H1 (cell line): ENCODE measurements around the gene BCKDHB. TPM values are rescaled to one million over a fixed set of nuclear protein-coding genes. Genes with fewer than 3 reads are reported as not detected.

ENCODE experiments used
- CTCF ChIA-PET: fragments of 300-600 bp; sonication (Branson Sonifier 250); formaldehyde crosslinking; loops from one replicate; lab custom pipeline; 2021; ENCODE audit not compliant: partially characterized antibody; lab: Charles Lee
- POLR2A ChIA-PET: fragments of 300-600 bp; sonication (Branson Sonifier 250); formaldehyde crosslinking; loops from one replicate; lab custom pipeline; 2021; ENCODE audit warnings: inconsistent platforms; ENCODE audit not compliant: partially characterized antibody; lab: Charles Lee
- DNase-seq, 2 experiments: peaks; one replicate each; pipeline versions ENCODE4 v3.0.0 to v3.0.0-alpha.2; 2010 to 2022; ENCODE audit warnings: low spot score in 2 of 2, low read depth in 1 of 2, mixed read lengths in 1 of 2
- FAIRE-seq: peaks from 2 replicates; lab custom pipeline; 2011; peaks lifted over from hg19 to GRCh38; lab: Jason Lieb, UNC
- H2AFZ ChIP-seq: 2 replicates; pipeline ENCODE4 v1.8.1; 2012; ENCODE audit warnings: low read length, inconsistent platforms
- H2AK5ac ChIP-seq: 2 replicates; pipeline ENCODE4 v1.6.1; 2013; ENCODE audit warnings: low read depth, low read length
- H2BK120ac ChIP-seq: replicated peaks from 2 replicates; pipeline ENCODE3; 2013; ENCODE audit warnings: low read depth, low read length, inconsistent platforms
- H2BK12ac ChIP-seq: 2 replicates; pipeline ENCODE4 v1.6.1; 2013; ENCODE audit warnings: low read depth, low read length
- H2BK15ac ChIP-seq: 2 replicates; pipeline ENCODE4 v1.6.1; 2013; ENCODE audit warnings: low read length
- H2BK20ac ChIP-seq: 2 replicates; pipeline ENCODE4 v1.6.1; 2013; ENCODE audit warnings: low read length
- H2BK5ac ChIP-seq: 2 replicates; pipeline ENCODE4 v1.6.1; 2013; ENCODE audit warnings: low read depth, low read length
- H3K14ac ChIP-seq: 2 replicates; pipeline ENCODE4 v1.6.1; 2013; ENCODE audit warnings: inconsistent platforms; ENCODE audit not compliant: insufficient read length
- H3K18ac ChIP-seq: 2 replicates; pipeline ENCODE4 v1.6.1; 2013; ENCODE audit warnings: low read length; ENCODE audit errors: extremely low read depth
- H3K23ac ChIP-seq: 2 replicates; pipeline ENCODE4 v1.6.1; 2013; ENCODE audit warnings: inconsistent platforms; ENCODE audit not compliant: insufficient read length
- H3K23me2 ChIP-seq: 2 replicates; pipeline ENCODE4 v1.6.1; 2013; ENCODE audit warnings: low read depth, low read length
- H3K27ac ChIP-seq: 2 replicates; pipeline ENCODE4 v1.6.1; 2011; ENCODE audit warnings: low read depth, low read length, inconsistent platforms
- H3K27me3 ChIP-seq, 4 experiments: replicated peaks in 1 of 4; 1 replicate in 1 of 4; 2 replicates in 3 of 4; pipeline versions ENCODE4 v1.6.1 to v1.8.1; 2011 to 2013; ENCODE audit warnings: low read length in 3 of 4, mild to moderate bottlenecking in 3 of 4, inconsistent platforms in 2 of 4, mixed read lengths in 2 of 4, moderate library complexity in 1 of 4; ENCODE audit not compliant: control insufficient read depth in 3 of 4, insufficient read depth in 3 of 4; ENCODE audit errors: extremely low read depth in 1 of 4
- H3K36me3 ChIP-seq, 4 experiments: 2 replicates each; pipeline versions ENCODE4 v1.6.1 to v1.8.1; 2011 to 2013; ENCODE audit warnings: mild to moderate bottlenecking in 4 of 4, low read length in 3 of 4, moderate library complexity in 2 of 4, control low read depth in 1 of 4, inconsistent platforms in 1 of 4; ENCODE audit not compliant: insufficient read depth in 4 of 4, control insufficient read depth in 2 of 4
- H3K4ac ChIP-seq: replicated peaks from 2 replicates; pipeline ENCODE3; 2013; ENCODE audit warnings: low read length, low read depth, mixed read lengths, inconsistent platforms; ENCODE audit not compliant: insufficient read length
- H3K4me1 ChIP-seq, 4 experiments: replicated peaks in 1 of 4; 1 replicate in 1 of 4; 2 replicates in 3 of 4; pipeline versions ENCODE4 v1.6.1 to v1.8.1; 2011 to 2013; ENCODE audit warnings: low read length in 3 of 4, inconsistent platforms in 2 of 4, mixed read lengths in 1 of 4; ENCODE audit not compliant: insufficient read depth in 4 of 4, control insufficient read depth in 3 of 4
- H3K4me2 ChIP-seq, 2 experiments: 2 replicates each; pipeline versions ENCODE4 v1.6.1 to v1.8.1; 2011 to 2013; ENCODE audit warnings: low read depth in 2 of 2, low read length in 2 of 2, control low read depth in 1 of 2, inconsistent platforms in 1 of 2, mild to moderate bottlenecking in 1 of 2; ENCODE audit not compliant: insufficient read depth in 1 of 2
- H3K4me3 ChIP-seq, 4 experiments: fragments of 200-600, 300-600 bp in 1 of 4; sonication (generic), shearing (Covaris generic), sonication (Bioruptor Twin) in 1 of 4; 2 replicates each; pipeline versions ENCODE4 v1.5.1 to v1.8.1; 2011 to 2016; ENCODE audit warnings: low read length in 4 of 4, low read depth in 3 of 4, control low read depth in 2 of 4, inconsistent platforms in 2 of 4, mild to moderate bottlenecking in 2 of 4, mixed read lengths in 1 of 4, moderate library complexity in 1 of 4; ENCODE audit not compliant: insufficient read depth in 2 of 4; ENCODE audit errors: extremely low read depth in 1 of 4
- H3K56ac ChIP-seq: replicated peaks from 2 replicates; pipeline ENCODE3; 2013; ENCODE audit warnings: low read depth, mild to moderate bottlenecking, mixed read lengths, low read length, inconsistent platforms; ENCODE audit not compliant: insufficient read length
- H3K79me1 ChIP-seq: 2 replicates; pipeline ENCODE4 v1.6.1; 2013; ENCODE audit warnings: low read depth, low read length, control low read depth
- H3K79me2 ChIP-seq, 2 experiments: 2 replicates each; pipeline versions ENCODE4 v1.6.1 to v1.8.1; 2012 to 2013; ENCODE audit warnings: low read length in 2 of 2, mild to moderate bottlenecking in 2 of 2, inconsistent platforms in 1 of 2; ENCODE audit not compliant: insufficient read depth in 2 of 2, control insufficient read depth in 1 of 2
- H3K9ac ChIP-seq, 4 experiments: replicated peaks in 1 of 4; 1 replicate in 1 of 4; 2 replicates in 3 of 4; pipeline versions ENCODE4 v1.6.1 to v1.8.1; 2011 to 2013; ENCODE audit warnings: low read depth in 3 of 4, low read length in 3 of 4, control low read depth in 2 of 4, mild to moderate bottlenecking in 2 of 4, moderate library complexity in 2 of 4, inconsistent platforms in 1 of 4; ENCODE audit errors: extremely low read depth in 1 of 4
- H3K9me3 ChIP-seq, 2 experiments: 2 replicates each; pipeline versions ENCODE4 v1.6.1 to v1.8.1; 2012 to 2013; ENCODE audit warnings: mild to moderate bottlenecking in 2 of 2, moderate library complexity in 2 of 2, control low read depth in 1 of 2, inconsistent platforms in 1 of 2, low read depth in 1 of 2, low read length in 1 of 2, mixed read lengths in 1 of 2; ENCODE audit not compliant: insufficient read depth in 2 of 2
- H4K20me1 ChIP-seq, 2 experiments: replicated peaks in 1 of 2; 2 replicates each; pipeline versions ENCODE3 to v1.8.1; 2011 to 2013; ENCODE audit warnings: inconsistent platforms in 2 of 2, low read length in 2 of 2, mild to moderate bottlenecking in 1 of 2; ENCODE audit not compliant: insufficient read depth in 2 of 2, control insufficient read depth in 1 of 2
- H4K5ac ChIP-seq: 2 replicates; pipeline ENCODE4 v1.6.1; 2013; ENCODE audit warnings: low read length, low read depth, mixed read lengths, inconsistent platforms; ENCODE audit not compliant: insufficient read length
- H4K8ac ChIP-seq: 2 replicates; pipeline ENCODE4 v1.8.0; 2013; ENCODE audit warnings: mild to moderate bottlenecking, moderate library complexity, low read length, inconsistent platforms; ENCODE audit not compliant: insufficient read depth; ENCODE audit errors: extremely low read depth
- H4K91ac ChIP-seq: replicated peaks from 2 replicates; pipeline ENCODE3; 2013; ENCODE audit warnings: low read length, mixed read lengths, inconsistent platforms; ENCODE audit not compliant: insufficient read length
- CBX5 ChIP-seq: fragments of 300-800, 300-1000 bp; sonication (generic); IDR thresholded peaks from 2 replicates; pipeline ENCODE4 v1.7.1; 2016; ENCODE audit warnings: antibody characterized with exemption, low read length, low read depth
- HDAC2 ChIP-seq, 2 experiments: fragments of 300-600 bp in 1 of 2; sonication (generic) in 1 of 2; IDR thresholded peaks; 2 replicates each; pipeline ENCODE4 v1.6.1; 2011 to 2012; ENCODE audit warnings: low read depth in 2 of 2, low read length in 2 of 2, mild to moderate bottlenecking in 2 of 2, moderate library complexity in 2 of 2, borderline replicate concordance in 1 of 2, inconsistent platforms in 1 of 2
- KDM1A ChIP-seq: fragments of 200-600, 300-600 bp; sonication (generic); IDR thresholded peaks from 2 replicates; pipeline ENCODE4 v1.7.1; 2016; ENCODE audit warnings: mild to moderate bottlenecking, low read length, borderline replicate concordance
- RBBP5 ChIP-seq: IDR thresholded peaks from 2 replicates; pipeline ENCODE4 v1.7.1; 2012; ENCODE audit warnings: low read depth, mild to moderate bottlenecking, inconsistent platforms, low read length, moderate library complexity, borderline replicate concordance
- RFX5 ChIP-seq: IDR thresholded peaks from 2 replicates; pipeline ENCODE4 v1.6.1; 2011; ENCODE audit warnings: low read depth, low read length, improper control_type of control experiment, borderline replicate concordance
- SIN3A ChIP-seq, 2 experiments: IDR thresholded peaks in 1 of 2; conservative IDR thresholded peaks in 1 of 2; 2 replicates each; pipeline ENCODE4 v1.6.1; 2011 to 2012; ENCODE audit warnings: low read length in 2 of 2, improper control_type of control experiment in 1 of 2, low read depth in 1 of 2, mild to moderate bottlenecking in 1 of 2
- SIRT6 ChIP-seq: IDR thresholded peaks from one replicate; pipeline ENCODE4 v1.7.1; 2012; ENCODE audit warnings: low read length, inconsistent platforms
- TCF12 ChIP-seq: IDR thresholded peaks from 2 replicates; pipeline ENCODE4 v1.6.1; 2011; ENCODE audit warnings: low read depth, mild to moderate bottlenecking, low read length
- WGBS, 2 experiments: shearing (Covaris generic) in 1 of 2; methylation state at CpG; one replicate each; pipeline versions ENCODE4 v1.1.6 to v1.1.7; 2013 to 2015; ENCODE audit warnings: low lambda C conversion rate in 2 of 2, mixed read lengths in 2 of 2, inconsistent platforms in 1 of 2, low coverage in 1 of 2, missing lambda C conversion rate in 1 of 2; ENCODE audit not compliant: insufficient replicate concordance in 2 of 2, insufficient coverage in 1 of 2, insufficient read length in 1 of 2; ENCODE audit errors: extremely low coverage in 1 of 2, missing lambda C conversion rate in 1 of 2; 5-methylcytosine and 5-hydroxymethylcytosine counted together
- polyA plus RNA-seq, 7 experiments: library from polyadenylated mRNA; depleted of rRNA in 3 of 7; stranded (reverse) in 5 of 7; unstranded in 2 of 7; fragments of >200 nt in 5 of 7; fragments of 200-250 nt in 2 of 7; gene quantifications; 1 replicate in 5 of 7; 2 replicates in 1 of 7; 4 replicates in 1 of 7; pipeline versions ENCODE4 v1.2.1 to v1.2.3, GENCODE V29; 2011 to 2013; ENCODE audit warnings: missing spikeins in 2 of 7, mixed read lengths in 2 of 7
- total RNA-seq: library from RNA; stranded (reverse); fragmentation: NEBNext Ultra II Directional; extraction: Animal tissue kit (Norgen Biotek cat#: 25700); gene quantifications from 2 replicates; pipeline ENCODE4 v1.2.1, GENCODE V29; 2021

BCKDHB gene
- total and polyA plus RNA-seq, 2 of the 8 experiments (the other 6 are each of a cell fraction or from before 2014, with no cell fraction given) = 22.1 to 30.8 TPM

DNA sequence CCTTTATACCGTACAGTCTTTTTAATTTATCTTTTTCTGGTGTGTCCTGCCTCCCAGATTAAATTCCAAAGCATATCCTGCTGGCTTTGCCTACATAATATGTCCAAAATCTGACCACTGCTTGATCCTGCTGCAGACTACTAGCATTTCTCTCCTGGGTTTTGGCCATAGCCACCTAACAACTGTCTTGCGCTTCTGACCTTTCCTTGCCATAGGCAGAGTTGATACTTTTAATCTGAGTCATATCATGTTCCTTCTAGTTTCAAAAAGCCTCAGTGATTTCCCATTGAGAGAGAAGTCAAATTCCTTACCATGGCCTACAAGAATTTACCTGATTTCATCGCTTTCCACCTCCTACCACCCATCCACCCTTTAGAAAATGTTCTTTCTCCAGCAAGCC lies 104.8 kb downstream of the BCKDHB start:
- Histone ChIP-seq H3K9ac (no peak overlapping the region), H3K23me2 (no peaks in the 10 kb centered on the region), H2AK5ac (no peak overlapping the region), H3K36me3 (no peaks in the 10 kb centered on the region), H3K4me1 (peaks cover 0 to 3% (median 0%) of the 10 kb centered on the region in 4 experiments; a peak in 3 of 7 replicates), H2BK15ac (no peak overlapping the region), H3K4me3 (no peak overlapping the region), H3K18ac (no peak overlapping the region), H3K23ac (no peak overlapping the region), H3K79me2 (no peaks in the 10 kb centered on the region), H3K4me2 (no peak overlapping the region), H2BK12ac (no peak overlapping the region), H3K27me3 (no peaks in the 10 kb centered on the region), H2BK20ac (no peak overlapping the region), H2BK120ac (no peak overlapping the region), H3K14ac (no peak overlapping the region), H2BK5ac (no peak overlapping the region), H2AFZ (no peak overlapping the region), H3K27ac (no peak overlapping the region), H3K79me1 (no peaks in the 10 kb centered on the region), H4K8ac (no peak overlapping the region), H3K56ac (no peak overlapping the region), H4K91ac (no peak overlapping the region), H4K20me1 (no peaks in the 10 kb centered on the region), H4K5ac (no peak overlapping the region), H3K9me3 (no peaks in the 10 kb centered on the region), H3K4ac (no peak overlapping the region)
- DNase-seq (no peak), FAIRE-seq (no peak)
- POLR2A ChIA-PET = no interaction called here
- WGBS, 2 experiments = 92% methylated on average over 3 of the region's 3 CpGs; no CpG with 5 or more reads in 1 of the 2 experiments
- CTCF ChIA-PET = interaction anchor here (1.1 kb wide), 1 partner anchor 37 kb away, joined by 3 read pairs; no protein-coding TSS in a partner anchor
- no peak for TF ChIP-seq SIRT6
- TF ChIP-seq SIN3A (conservative IDR thresholded peaks at IDR 0.05 in 1 of 2, IDR thresholded peaks at IDR 0.05 in 1 of 2; ENCODE audit: low read depth in 1 of 2, low read length in 2 of 2) = no peak
- no peak for TF ChIP-seq RFX5
- TF ChIP-seq KDM1A = no peak
- TF ChIP-seq CBX5 = no peak
- no peak for TF ChIP-seq HDAC2 (IDR thresholded peaks at IDR 0.05; ENCODE audit: borderline replicate concordance in 1 of 2, low read depth in 2 of 2, low read length in 2 of 2)
- no peak for TF ChIP-seq RBBP5
- no peak for TF ChIP-seq TCF12
